C4-2B (cell line): ENCODE results near the gene CCR5AS.

ENCODE experiments used
- CTCF ChIP-seq: fragments of 450-650 bp; conservative IDR thresholded peaks from 2 replicates; pipeline ENCODE4 v1.5.1; 2017; ENCODE audit warnings: mild to moderate bottlenecking
- ZFX ChIP-seq: fragments of 450-650 bp; IDR thresholded peaks from 2 replicates; pipeline ENCODE4 v1.6.1; 2017

- TF ChIP-seq CTCF: peak; percentile 83
- no peak for TF ChIP-seq ZFX
These were observed 43.1 kb upstream of the CCR5AS start for GRCh38 chr3:46449755-46450552.
